ENCODE data around the gene MTF1.

MTF1 gene

GRCh38 chr1:37851782-37852210 is 7.6 kb downstream of the MTF1 start:
- no peak overlapping the region for H3K4me3 ChIP-seq (ENCODE audit: low read length)
- no peak for DNase-seq (ENCODE audit: low read depth)
- no peak for TF ChIP-seq CTCF (conservative IDR thresholded peaks at IDR 0.05; ENCODE audit: low read depth, low read length)

GRCh38 chr1:37851262-37851661 is 8.1 kb downstream of the MTF1 start:
- no peak for DNase-seq (ENCODE audit: low read depth)
- TF ChIP-seq CTCF (conservative IDR thresholded peaks at IDR 0.05; ENCODE audit: low read depth, low read length), result no peak
- H3K4me3 ChIP-seq (ENCODE audit: low read length), result no peak overlapping the region

- no peak overlapping the region for H3K4me3 ChIP-seq (ENCODE audit: low read length)
- TF ChIP-seq CTCF (conservative IDR thresholded peaks at IDR 0.05; ENCODE audit: low read depth, low read length), result no peak
- no peak for DNase-seq (ENCODE audit: low read depth)
Measured at GRCh38 chr1:37850352-37850955, 8.9 kb downstream of the MTF1 start.

GRCh38 chr1:37849480-37849879 is 9.9 kb downstream of the MTF1 start:
- DNase-seq (ENCODE audit: low read depth), result no peak
- no peak for TF ChIP-seq CTCF (conservative IDR thresholded peaks at IDR 0.05; ENCODE audit: low read depth, low read length)
- no peak overlapping the region for H3K4me3 ChIP-seq (ENCODE audit: low read length)

GRCh38 chr1:37846647-37847339 is 12.6 kb downstream of the MTF1 start:
- DNase-seq (ENCODE audit: low read depth), result no peak
- no peak overlapping the region for H3K4me3 ChIP-seq (ENCODE audit: low read length)
- no peak for TF ChIP-seq CTCF (conservative IDR thresholded peaks at IDR 0.05; ENCODE audit: low read depth, low read length)

GRCh38 chr1:37845786-37846185 is 13.6 kb downstream of the MTF1 start:
- DNase-seq (ENCODE audit: low read depth), result no peak
- TF ChIP-seq CTCF (conservative IDR thresholded peaks at IDR 0.05; ENCODE audit: low read depth, low read length), result no peak
- H3K4me3 ChIP-seq (ENCODE audit: low read length), result no peak overlapping the region

- no peak for TF ChIP-seq CTCF (conservative IDR thresholded peaks at IDR 0.05; ENCODE audit: low read depth, low read length)
- DNase-seq (ENCODE audit: low read depth), result no peak
- H3K4me3 ChIP-seq (ENCODE audit: low read length), result no peak overlapping the region
Measured at GRCh38 chr1:37845049-37845646, 14.2 kb downstream of the MTF1 start.
